Measurements from ENCODE around the gene ANKRD63.

- TF ChIP-seq CTCF (IDR thresholded peaks at IDR 0.05 in 8 of 11, conservative IDR thresholded peaks at IDR 0.05 in 3 of 11) (no peak), POLR2A (IDR thresholded peaks at IDR 0.05) (no peak)
These were observed 31.9 kb upstream of the ANKRD63 start for GRCh38 chr15:40314723-40315276.
